Progenitor cell of endocrine pancreas (in vitro differentiated cells): ENCODE measurements around the gene SLC39A11. TPM values are rescaled to one million over a fixed set of nuclear protein-coding genes. Genes with fewer than 3 reads are reported as not detected.

Experiments
- DNase-seq: peaks from one replicate; pipeline ENCODE4 v3.0.0; 2021; ENCODE audit warnings: low spot score; ENCODE audit not compliant: unreplicated experiment
- H3K27ac Mint-ChIP-seq: 2 replicates; pipeline ENCODE4 v1.8.0; 2021; ENCODE audit warnings: mild to moderate bottlenecking, moderate library complexity, mixed read lengths
- H3K27me3 Mint-ChIP-seq: 2 replicates; pipeline ENCODE4 v1.8.0; 2021; ENCODE audit warnings: mixed read lengths
- H3K36me3 Mint-ChIP-seq: 2 replicates; pipeline ENCODE4 v1.8.0; 2022; ENCODE audit warnings: mixed read lengths; ENCODE audit not compliant: insufficient read depth
- H3K4me1 Mint-ChIP-seq: 2 replicates; pipeline ENCODE4 v1.8.0; 2021; ENCODE audit warnings: low read depth, mixed read lengths
- H3K4me3 Mint-ChIP-seq: 2 replicates; pipeline ENCODE4 v1.8.0; 2021; ENCODE audit warnings: low read depth, mild to moderate bottlenecking, moderate library complexity, mixed read lengths
- H3K9me3 Mint-ChIP-seq: 2 replicates; pipeline ENCODE4 v1.8.0; 2021; ENCODE audit warnings: low read depth, mixed read lengths
- CTCF ChIP-seq: fragments of 200-600 bp; sonication (generic); IDR thresholded peaks from one replicate; pipeline ENCODE4 v1.5.0; 2021; ENCODE audit warnings: antibody characterized with exemption, mild to moderate bottlenecking; ENCODE audit not compliant: unreplicated experiment
- total RNA-seq: library from RNA; stranded (reverse); gene quantifications from 2 replicates; pipeline ENCODE4 v1.2.1, GENCODE V29; 2021

SLC39A11 gene
- total RNA-seq, 1 donor from 2014 or later = 20.5 TPM

DNA sequence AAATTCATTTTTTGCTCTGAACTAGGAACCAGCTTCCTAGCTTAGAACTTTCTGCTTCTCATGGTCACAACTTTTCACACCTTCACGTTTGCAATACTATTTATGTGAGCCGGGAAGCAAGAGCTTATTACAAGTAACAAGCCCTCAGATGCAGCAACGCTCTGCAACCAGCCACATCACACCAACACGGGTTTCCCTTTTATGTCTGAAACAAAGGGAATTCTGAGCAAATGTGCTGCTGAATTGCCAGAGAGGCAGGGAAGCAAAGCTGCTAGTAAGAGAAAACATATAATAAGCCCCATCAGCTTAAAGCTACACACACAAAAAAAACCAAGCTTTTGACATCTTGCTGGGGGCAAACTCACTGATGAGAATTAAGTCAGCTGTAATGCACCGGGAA is 122.2 kb downstream of the SLC39A11 start:
- no peak overlapping the region for H3K4me3 Mint-ChIP-seq

DNA sequence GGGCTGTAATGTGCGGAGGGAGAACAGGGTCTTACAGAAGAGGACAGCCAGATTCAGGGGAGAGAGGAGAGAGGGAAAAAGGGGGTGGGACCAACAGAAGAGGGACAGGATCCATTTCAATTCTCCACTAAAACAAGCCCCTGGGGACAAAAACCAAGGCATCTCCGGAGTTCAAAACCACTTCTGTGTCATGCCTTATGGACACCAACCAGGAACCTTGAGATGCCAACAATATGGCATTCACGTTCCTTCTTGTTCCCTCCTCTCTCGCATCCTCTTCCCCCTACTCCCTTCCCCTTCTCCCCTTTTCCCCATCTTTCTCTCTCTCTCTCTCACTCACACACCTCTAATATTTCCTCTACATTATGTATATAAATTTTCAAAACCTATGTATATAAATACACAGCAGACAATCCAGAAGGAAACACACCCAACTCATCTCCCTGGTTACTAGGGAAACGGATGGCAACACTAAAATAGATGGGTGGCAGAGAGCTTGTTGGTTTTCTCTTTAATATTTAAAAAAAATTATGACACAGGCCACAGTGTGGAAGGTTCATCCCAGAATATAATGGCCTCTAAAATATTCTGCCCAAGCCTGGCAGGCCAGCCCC is 123.1 kb downstream of the SLC39A11 start:
- TF ChIP-seq CTCF = no peak
- Mint-ChIP-seq H3K36me3 (peaks cover 2% of the 10 kb centered on the region), H3K27ac (no peak overlapping the region)

More for the DNA sequence above, 122.2 kb downstream of the SLC39A11 start:
- Mint-ChIP-seq H3K9me3 (no peaks in the 10 kb centered on the region), H3K27ac (no peak overlapping the region), H3K27me3 (peaks cover 79% of the 10 kb centered on the region), H3K36me3 (peaks cover 2% of the 10 kb centered on the region), H3K4me1 (peaks cover 24% of the 10 kb centered on the region)
- no peak for TF ChIP-seq CTCF
- DNase-seq = no peak

DNA sequence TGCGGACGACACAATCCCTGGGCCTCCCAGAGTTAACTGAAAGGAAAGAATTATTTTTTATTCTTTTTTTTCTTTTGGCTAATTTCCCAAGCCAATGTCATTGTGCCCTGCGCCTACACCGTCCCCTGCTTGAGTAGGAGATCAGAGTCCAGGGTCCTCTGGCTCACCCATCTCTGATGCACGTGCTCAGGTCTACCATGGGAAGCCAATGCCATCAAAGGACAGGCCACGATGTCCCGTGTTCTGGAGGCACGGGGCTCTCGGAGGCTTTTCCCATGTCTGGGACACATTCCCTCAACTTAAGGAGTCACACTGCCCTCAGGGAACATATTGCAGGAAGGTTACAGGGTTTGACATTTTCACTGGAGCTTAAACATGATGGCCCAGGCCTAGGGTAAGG is 123.7 kb downstream of the SLC39A11 start:
- H3K9me3 Mint-ChIP-seq = no peaks in the 10 kb centered on the region
- H3K27me3 Mint-ChIP-seq = peaks cover 80% of the 10 kb centered on the region
- H3K4me3 Mint-ChIP-seq = no peak overlapping the region
- peaks cover 2% of the 10 kb centered on the region for H3K36me3 Mint-ChIP-seq
- no peak for DNase-seq
- H3K4me1 Mint-ChIP-seq = peaks cover 24% of the 10 kb centered on the region
- H3K27ac Mint-ChIP-seq = no peak overlapping the region
- no peak for TF ChIP-seq CTCF

More for the DNA sequence above, 123.1 kb downstream of the SLC39A11 start:
- Mint-ChIP-seq H3K4me3 (no peak overlapping the region), H3K27me3 (peaks cover 77% of the 10 kb centered on the region), H3K4me1 (peaks cover 24% of the 10 kb centered on the region), H3K9me3 (no peaks in the 10 kb centered on the region)
- DNase-seq = no peak

DNA sequence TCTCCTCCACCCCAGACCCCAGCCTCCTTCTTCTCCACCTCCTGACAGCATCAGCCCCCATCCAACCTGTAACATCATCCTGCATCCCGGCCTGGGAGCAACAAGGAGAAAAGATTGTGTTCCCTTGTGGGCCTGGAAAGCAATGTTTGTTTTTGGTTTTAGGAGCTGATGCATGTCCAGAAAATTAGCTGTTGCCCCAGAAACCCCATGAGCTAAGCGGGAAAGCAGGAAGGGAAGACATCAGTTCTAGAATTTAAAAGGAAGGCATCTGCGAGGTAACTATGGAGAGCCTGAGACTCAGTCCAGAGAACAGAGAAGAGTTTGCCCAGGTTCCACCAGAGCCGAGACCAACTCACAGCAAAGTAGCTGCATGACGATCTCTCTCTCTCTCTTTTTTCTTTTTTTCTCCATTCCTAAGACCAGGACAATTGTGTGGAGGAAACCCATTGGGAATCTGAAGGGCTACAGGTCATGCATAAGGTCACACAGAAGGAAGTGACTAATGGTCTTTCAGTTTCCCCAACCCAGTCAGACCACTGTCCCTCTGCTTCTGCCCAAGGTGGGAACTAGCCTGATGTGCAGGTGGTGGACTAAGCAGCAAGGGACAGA is 124.4 kb downstream of the SLC39A11 start:
- no peak for TF ChIP-seq CTCF
- no peak for DNase-seq
- peaks cover 2% of the 10 kb centered on the region for H3K36me3 Mint-ChIP-seq
- H3K9me3 Mint-ChIP-seq = no peaks in the 10 kb centered on the region
- H3K4me3 Mint-ChIP-seq = no peak overlapping the region
- H3K27me3 Mint-ChIP-seq = peaks cover 79% of the 10 kb centered on the region
- H3K4me1 Mint-ChIP-seq = peaks cover 21% of the 10 kb centered on the region
- no peak overlapping the region for H3K27ac Mint-ChIP-seq

- Mint-ChIP-seq H3K4me3 (no peak overlapping the region), H3K27me3 (peaks cover 78% of the 10 kb centered on the region), H3K4me1 (peaks cover 14% of the 10 kb centered on the region), H3K9me3 (no peaks in the 10 kb centered on the region), H3K36me3 (peaks cover 2% of the 10 kb centered on the region), H3K27ac (no peak overlapping the region)
- TF ChIP-seq CTCF = no peak
- no peak for DNase-seq
Observed at GRCh38 chr17:72967277-72967970, 125.1 kb downstream of the SLC39A11 start.
